Bronchial epithelial cell (primary cell): ENCODE measurements around the gene TLCD2. TPM values are rescaled to one million over a fixed set of nuclear protein-coding genes. Genes with fewer than 3 reads are reported as not detected.

ENCODE experiments used
- DNase-seq: peaks from one replicate; pipeline ENCODE4 v3.0.0-alpha.2; 2010; ENCODE audit warnings: low read depth
- FAIRE-seq: peaks from 2 replicates; lab custom pipeline; 2011; peaks lifted over from hg19 to GRCh38; lab: Jason Lieb, UNC
- H3K27me3 ChIP-seq: 2 replicates; pipeline ENCODE4 v1.5.1; 2011; ENCODE audit warnings: low read length; ENCODE audit not compliant: control insufficient read depth, insufficient read depth
- H3K36me3 ChIP-seq: 2 replicates; pipeline ENCODE4 v1.5.1; 2011; ENCODE audit warnings: low read length; ENCODE audit not compliant: control insufficient read depth, insufficient read depth
- H3K4me3 ChIP-seq: 2 replicates; pipeline ENCODE4 v1.5.1; 2011; ENCODE audit warnings: mild to moderate bottlenecking, low read depth, low read length, control low read depth
- total RNA-seq: library from RNA; depleted of rRNA; stranded (reverse); fragments of >200 nt; gene quantifications from 2 replicates; pipeline ENCODE4 v1.2.1, GENCODE V29; 2014
- TF ChIP-seq, protein P1 (sequence below): IDR thresholded peaks from 2 replicates; pipeline ENCODE4 v1.5.1; 2011; ENCODE audit warnings: mild to moderate bottlenecking, moderate library complexity, low read length, control low read depth, inconsistent platforms; ENCODE audit not compliant: insufficient read depth, severe bottlenecking

The TLCD2 gene
- total RNA-seq, 1 donor from 2014 or later: 4.5 TPM

- Histone ChIP-seq H3K27me3 (no peaks in the 10 kb centered on the region), H3K36me3 (peaks cover 20% of the 10 kb centered on the region), H3K4me3 (no peak overlapping the region)
- TF ChIP-seq, protein P1, sequence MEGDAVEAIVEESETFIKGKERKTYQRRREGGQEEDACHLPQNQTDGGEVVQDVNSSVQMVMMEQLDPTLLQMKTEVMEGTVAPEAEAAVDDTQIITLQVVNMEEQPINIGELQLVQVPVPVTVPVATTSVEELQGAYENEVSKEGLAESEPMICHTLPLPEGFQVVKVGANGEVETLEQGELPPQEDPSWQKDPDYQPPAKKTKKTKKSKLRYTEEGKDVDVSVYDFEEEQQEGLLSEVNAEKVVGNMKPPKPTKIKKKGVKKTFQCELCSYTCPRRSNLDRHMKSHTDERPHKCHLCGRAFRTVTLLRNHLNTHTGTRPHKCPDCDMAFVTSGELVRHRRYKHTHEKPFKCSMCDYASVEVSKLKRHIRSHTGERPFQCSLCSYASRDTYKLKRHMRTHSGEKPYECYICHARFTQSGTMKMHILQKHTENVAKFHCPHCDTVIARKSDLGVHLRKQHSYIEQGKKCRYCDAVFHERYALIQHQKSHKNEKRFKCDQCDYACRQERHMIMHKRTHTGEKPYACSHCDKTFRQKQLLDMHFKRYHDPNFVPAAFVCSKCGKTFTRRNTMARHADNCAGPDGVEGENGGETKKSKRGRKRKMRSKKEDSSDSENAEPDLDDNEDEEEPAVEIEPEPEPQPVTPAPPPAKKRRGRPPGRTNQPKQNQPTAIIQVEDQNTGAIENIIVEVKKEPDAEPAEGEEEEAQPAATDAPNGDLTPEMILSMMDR: no peak
- DNase-seq: no peak
- FAIRE-seq: no peak
Observed at GRCh38 chr17:1732833-1733321, 22.7 kb upstream of the TLCD2 start.

GRCh38 chr17:1732241-1732832, 22.2 kb upstream of the TLCD2 start:
- peak; percentile 23 for FAIRE-seq

GRCh38 chr17:1731194-1731506, 21.0 kb upstream of the TLCD2 start:
- DNase-seq: no peak
- H3K4me3 ChIP-seq: no peak overlapping the region
- FAIRE-seq: peak; percentile 64
- TF ChIP-seq, protein P1: no peak
- H3K27me3 ChIP-seq: no peaks in the 10 kb centered on the region
- peaks cover 19% of the 10 kb centered on the region for H3K36me3 ChIP-seq

More at GRCh38 chr17:1732241-1732832, 22.2 kb upstream of the TLCD2 start:
- H3K36me3 ChIP-seq: peaks cover 16% of the 10 kb centered on the region
- H3K4me3 ChIP-seq: no peak overlapping the region
- TF ChIP-seq, protein P1: no peak
- H3K27me3 ChIP-seq: no peaks in the 10 kb centered on the region
- no peak for DNase-seq

DNA sequence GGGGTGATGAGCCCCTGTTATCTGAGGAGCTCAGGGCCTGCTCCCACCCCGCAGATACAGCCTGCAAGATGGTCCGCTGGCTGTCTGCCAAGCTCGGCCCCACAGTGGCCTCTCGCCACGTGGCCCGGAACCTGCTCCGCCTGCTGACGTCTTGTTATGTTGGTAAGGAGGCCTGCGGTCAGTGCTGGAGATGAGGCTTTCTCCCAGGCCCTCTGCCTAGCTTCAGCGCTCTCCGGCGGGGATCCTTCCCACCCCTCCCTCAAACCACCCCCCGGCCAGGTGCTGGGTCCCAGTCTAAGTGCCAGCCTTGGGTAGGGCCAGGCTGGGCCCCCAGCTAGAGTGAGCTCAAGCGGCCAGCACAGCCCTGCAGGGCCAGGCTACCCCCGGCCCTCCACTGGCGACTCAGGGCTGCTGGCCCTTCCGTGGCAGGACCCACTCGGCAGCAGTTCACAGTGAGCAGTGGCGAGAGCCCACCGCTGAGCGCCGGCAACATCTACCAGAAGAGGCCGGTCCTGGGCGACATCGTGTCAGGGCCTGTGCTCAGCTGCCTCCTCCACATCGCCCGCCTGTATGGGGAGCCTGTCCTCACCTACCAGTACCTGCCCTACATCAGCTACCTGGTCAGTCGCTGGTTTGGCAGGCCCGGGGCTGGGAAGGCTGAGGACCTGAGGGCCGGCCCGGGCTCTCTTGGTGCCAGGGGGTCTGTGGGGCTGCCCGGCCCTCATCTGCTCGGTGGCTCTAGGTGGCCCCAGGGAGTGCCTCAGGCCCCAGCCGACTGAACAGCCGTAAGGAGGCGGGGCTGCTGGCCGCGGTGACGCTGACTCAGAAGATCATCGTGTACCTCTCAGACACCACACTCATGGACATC, 20.4 kb upstream of the TLCD2 start:
- DNase-seq (peak; percentile 64), FAIRE-seq (no peak)
- no peak overlapping the region for H3K4me3 ChIP-seq
- TF ChIP-seq, protein P1: no peak
- H3K27me3 ChIP-seq: no peaks in the 10 kb centered on the region
- H3K36me3 ChIP-seq: peaks cover 19% of the 10 kb centered on the region

DNA sequence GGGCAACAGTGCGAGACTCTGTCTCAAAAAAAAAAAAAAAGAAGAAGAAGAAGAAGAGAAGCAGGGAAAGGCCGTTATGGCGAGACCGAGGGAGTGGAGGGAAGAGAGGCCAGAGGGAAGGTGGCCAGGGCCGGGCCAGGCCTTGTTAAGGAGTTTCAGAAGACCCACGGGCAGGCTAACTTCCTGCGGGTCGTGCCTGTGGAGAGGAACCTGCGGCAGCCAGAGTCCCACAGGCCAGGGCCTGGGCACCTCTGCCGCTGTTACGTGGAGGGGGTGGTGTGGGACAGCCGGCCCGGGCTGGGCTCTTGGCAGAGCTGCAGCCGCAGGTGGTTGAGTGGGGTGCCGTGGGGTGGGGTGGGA, 19.8 kb upstream of the TLCD2 start:
- Histone ChIP-seq H3K4me3 (no peak overlapping the region), H3K27me3 (no peaks in the 10 kb centered on the region), H3K36me3 (peaks cover 19% of the 10 kb centered on the region)
- DNase-seq: no peak
- no peak for FAIRE-seq
- TF ChIP-seq, protein P1: no peak
